HepG2 (cell line): ENCODE data around the gene ARRDC3.

Source experiments
- ATAD3A ChIP-seq: sonication (generic); formaldehyde crosslinking; IDR thresholded peaks from 2 replicates; pipeline ENCODE4 v1.4.0; 2020; ENCODE audit warnings: missing genetic modification reagents
- EZH2 ChIP-seq: conservative IDR thresholded peaks from 2 replicates; pipeline ENCODE4 v1.6.1; 2012; ENCODE audit warnings: mild to moderate bottlenecking, low read depth, low read length, moderate library complexity
- GABPA ChIP-seq, 2 experiments: IDR thresholded peaks; 2 replicates each; pipeline ENCODE4 v1.6.1; 2011 to 2016; ENCODE audit warnings: low read depth in 2 of 2, low read length in 1 of 2, missing biosample characterization in 1 of 2, missing genetic modification characterization in 1 of 2
- MAX ChIP-seq: IDR thresholded peaks from 2 replicates; pipeline ENCODE4 v1.6.1; 2012; ENCODE audit warnings: inconsistent platforms
- NR1H2 ChIP-seq: sonication (generic); formaldehyde crosslinking; IDR thresholded peaks from 2 replicates; pipeline ENCODE4 v1.8.1; 2022; ENCODE audit warnings: low read depth, missing genetic modification reagents, borderline replicate concordance
- POLR2A ChIP-seq, 2 experiments: IDR thresholded peaks; 2 replicates each; pipeline ENCODE4 v1.6.1; 2011; ENCODE audit warnings: low read depth in 2 of 2, low read length in 2 of 2, mild to moderate bottlenecking in 1 of 2, moderate library complexity in 1 of 2; ENCODE audit not compliant: insufficient read depth in 1 of 2
- SIN3A ChIP-seq: IDR thresholded peaks from 2 replicates; pipeline ENCODE4 v1.6.1; 2011; ENCODE audit warnings: low read depth, mild to moderate bottlenecking, control low read depth, low read length, borderline replicate concordance
- ZFYVE20 ChIP-seq: sonication (generic); formaldehyde crosslinking; IDR thresholded peaks from 2 replicates; pipeline ENCODE4 v1.8.0; 2023; ENCODE audit warnings: low read depth, mild to moderate bottlenecking, moderate library complexity, missing genetic modification reagents, borderline replicate concordance
- ZNF18 ChIP-seq: sonication (generic); formaldehyde crosslinking; IDR thresholded peaks from 2 replicates; pipeline ENCODE4 v1.8.0; 2022; ENCODE audit warnings: mild to moderate bottlenecking, missing genetic modification reagents; ENCODE audit not compliant: insufficient replicate concordance
- ZNF354B ChIP-seq: sonication (generic); formaldehyde crosslinking; IDR thresholded peaks from 2 replicates; pipeline ENCODE4 v1.8.0; 2022; ENCODE audit warnings: mild to moderate bottlenecking, missing genetic modification reagents

- TF ChIP-seq ZFYVE20 (CRISPR knock-in tag), result no peak
- no peak for TF ChIP-seq SIN3A
- no peak for TF ChIP-seq ATAD3A (CRISPR knock-in tag)
- no peak for TF ChIP-seq EZH2
- TF ChIP-seq POLR2A (IDR thresholded peaks at IDR 0.05; ENCODE audit: insufficient read depth in 1 of 2, low read depth in 2 of 2, low read length in 2 of 2), result no peak
- no peak for TF ChIP-seq GABPA (IDR thresholded peaks at IDR 0.05; ENCODE audit: low read depth, low read length)
- TF ChIP-seq GABPA (CRISPR knock-in tag; IDR thresholded peaks at IDR 0.05; ENCODE audit: low read depth), result no peak
- no peak for TF ChIP-seq NR1H2 (CRISPR knock-in tag)
- TF ChIP-seq ZNF18 (CRISPR knock-in tag), result no peak
- TF ChIP-seq MAX, result no peak
- no peak for TF ChIP-seq ZNF354B (CRISPR knock-in tag)
These were observed 10.1 kb downstream of the ARRDC3 start for GRCh38 chr5:91373006-91373405.
